ENCODE measurements around the gene OASL. TPM values are rescaled to one million over a fixed set of nuclear protein-coding genes. Genes with fewer than 3 reads are reported as not detected.
"Not testable (repeated sequence)": the region's sequence is repeated elsewhere in the genome, so short reads cannot be mapped to it uniquely, and the experiment has no call there.

OASL gene
- total and polyA plus RNA-seq, 10 donors: 1.9 to 4.8 (median 3.4) TPM

DNA sequence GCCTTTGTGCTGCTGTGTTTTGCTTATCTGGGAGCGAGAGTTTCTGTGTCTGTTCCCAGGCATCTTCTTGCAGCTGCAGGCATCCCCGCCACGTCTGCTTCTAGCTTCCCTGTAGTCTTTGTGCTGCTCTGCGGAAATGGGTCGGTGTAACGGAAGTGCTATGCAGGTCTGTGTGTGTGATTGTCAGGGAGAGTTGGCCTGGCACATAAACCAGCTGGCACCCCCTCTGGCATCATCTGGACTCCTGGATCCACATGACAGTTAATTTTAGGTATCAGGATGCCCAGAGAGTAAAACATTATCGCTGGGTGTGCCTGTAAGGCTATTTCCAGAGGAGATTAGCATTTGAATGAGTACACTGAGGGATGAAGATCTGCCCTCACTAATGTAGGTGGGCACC lies 9.4 kb upstream of the OASL start:
- TF ChIP-seq, protein P1, sequence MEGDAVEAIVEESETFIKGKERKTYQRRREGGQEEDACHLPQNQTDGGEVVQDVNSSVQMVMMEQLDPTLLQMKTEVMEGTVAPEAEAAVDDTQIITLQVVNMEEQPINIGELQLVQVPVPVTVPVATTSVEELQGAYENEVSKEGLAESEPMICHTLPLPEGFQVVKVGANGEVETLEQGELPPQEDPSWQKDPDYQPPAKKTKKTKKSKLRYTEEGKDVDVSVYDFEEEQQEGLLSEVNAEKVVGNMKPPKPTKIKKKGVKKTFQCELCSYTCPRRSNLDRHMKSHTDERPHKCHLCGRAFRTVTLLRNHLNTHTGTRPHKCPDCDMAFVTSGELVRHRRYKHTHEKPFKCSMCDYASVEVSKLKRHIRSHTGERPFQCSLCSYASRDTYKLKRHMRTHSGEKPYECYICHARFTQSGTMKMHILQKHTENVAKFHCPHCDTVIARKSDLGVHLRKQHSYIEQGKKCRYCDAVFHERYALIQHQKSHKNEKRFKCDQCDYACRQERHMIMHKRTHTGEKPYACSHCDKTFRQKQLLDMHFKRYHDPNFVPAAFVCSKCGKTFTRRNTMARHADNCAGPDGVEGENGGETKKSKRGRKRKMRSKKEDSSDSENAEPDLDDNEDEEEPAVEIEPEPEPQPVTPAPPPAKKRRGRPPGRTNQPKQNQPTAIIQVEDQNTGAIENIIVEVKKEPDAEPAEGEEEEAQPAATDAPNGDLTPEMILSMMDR (IDR thresholded peaks at IDR 0.05 in 8 of 11, conservative IDR thresholded peaks at IDR 0.05 in 3 of 11): no peak
- TF ChIP-seq POLR2A (IDR thresholded peaks at IDR 0.05) (no peak), POLR2AphosphoS5 (IDR thresholded peaks at IDR 0.05) (no peak)
- H3K36me3 ChIP-seq: no peaks in the 10 kb centered on the region
- intact Hi-C loops (cut with DNase I; ENCODE audit: low total_unique reads): no loop called here
- WGBS, 5 donors: 76 to 89% (median 82%) methylated on average over 7 of the region's 7 CpGs
- no peaks in the 10 kb centered on the region for H3K4me1 ChIP-seq
- no peak for DNase-seq
- H3K9me3 ChIP-seq: no peaks in the 10 kb centered on the region
- peak overlapping the region in 1 of 8 donors; percentile 28 for H3K27ac ChIP-seq
- H3K27me3 ChIP-seq (replicated peaks in 1 of 7): no peaks in the 10 kb centered on the region
- no peak overlapping the region for H3K4me3 ChIP-seq

DNA sequence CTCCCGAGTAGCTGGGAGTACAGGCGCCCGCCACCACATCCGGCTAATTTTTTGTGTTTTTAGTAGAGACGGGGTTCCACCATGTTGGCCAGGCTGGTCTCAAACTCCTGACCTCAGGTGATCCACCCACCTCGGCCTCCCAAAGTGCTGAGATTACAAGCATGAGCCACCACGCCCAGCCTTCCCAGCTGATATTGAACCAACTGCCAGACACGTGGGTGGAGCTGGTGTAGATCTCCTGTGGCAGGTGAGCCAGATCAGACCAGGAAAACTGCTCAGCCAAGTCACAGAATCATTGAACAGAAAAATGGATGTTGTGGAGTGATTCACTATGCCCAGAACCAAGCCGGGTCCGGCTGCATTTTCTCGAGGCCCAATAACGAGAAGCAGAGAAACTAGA lies 8.4 kb upstream of the OASL start:
- intact Hi-C loops (cut with DNase I; ENCODE audit: low total_unique reads): not testable (repeated sequence)

DNA sequence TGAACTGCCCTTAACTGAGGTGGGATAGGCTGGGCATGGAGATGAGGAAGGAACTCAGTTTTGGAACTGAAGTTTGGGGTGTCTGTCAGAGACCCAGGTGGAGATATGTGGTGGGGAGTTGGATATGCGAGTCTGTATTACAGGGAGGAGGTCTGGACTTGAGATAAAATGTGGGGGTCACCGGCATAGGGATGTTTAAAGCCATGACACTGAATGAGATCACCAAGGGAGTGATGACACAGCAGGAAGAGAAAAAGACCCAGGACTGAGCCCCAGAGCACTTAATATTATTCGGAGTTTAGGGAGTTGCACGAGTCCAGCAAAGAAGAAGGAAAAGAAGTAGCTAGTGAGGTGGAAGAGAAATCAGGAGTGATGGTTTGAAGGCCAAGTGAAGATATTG lies 4.0 kb upstream of the OASL start:
- DNase-seq: no peak
- intact Hi-C loops (cut with DNase I; ENCODE audit: low total_unique reads): no loop called here
- H3K27ac ChIP-seq: no peak overlapping the region
- H3K4me1 ChIP-seq: peaks cover 0 to 19% (median 10%) of the 10 kb centered on the region in 6 donors
- H3K27me3 ChIP-seq (replicated peaks in 1 of 7): no peaks in the 10 kb centered on the region
- 84 to 94% (median 86%) methylated on average over 4 of the region's 4 CpGs for WGBS, 5 donors
- TF ChIP-seq, protein P1 (IDR thresholded peaks at IDR 0.05 in 8 of 11, conservative IDR thresholded peaks at IDR 0.05 in 3 of 11): no peak
- TF ChIP-seq POLR2A (IDR thresholded peaks at IDR 0.05) (no peak), POLR2AphosphoS5 (IDR thresholded peaks at IDR 0.05) (no peak)
- H3K36me3 ChIP-seq: no peaks in the 10 kb centered on the region
- no peaks in the 10 kb centered on the region for H3K9me3 ChIP-seq
- H3K4me3 ChIP-seq: no peak overlapping the region

More for the DNA sequence above, 8.4 kb upstream of the OASL start:
- H3K27me3 ChIP-seq (replicated peaks in 1 of 7); H3K4me3 ChIP-seq; H3K9me3 ChIP-seq; H3K4me1 ChIP-seq; DNase-seq; H3K36me3 ChIP-seq; H3K27ac ChIP-seq: not testable (repeated sequence)
- WGBS, 5 donors: 85 to 94% (median 91%) methylated on average over 12 of the region's 12 CpGs

DNA sequence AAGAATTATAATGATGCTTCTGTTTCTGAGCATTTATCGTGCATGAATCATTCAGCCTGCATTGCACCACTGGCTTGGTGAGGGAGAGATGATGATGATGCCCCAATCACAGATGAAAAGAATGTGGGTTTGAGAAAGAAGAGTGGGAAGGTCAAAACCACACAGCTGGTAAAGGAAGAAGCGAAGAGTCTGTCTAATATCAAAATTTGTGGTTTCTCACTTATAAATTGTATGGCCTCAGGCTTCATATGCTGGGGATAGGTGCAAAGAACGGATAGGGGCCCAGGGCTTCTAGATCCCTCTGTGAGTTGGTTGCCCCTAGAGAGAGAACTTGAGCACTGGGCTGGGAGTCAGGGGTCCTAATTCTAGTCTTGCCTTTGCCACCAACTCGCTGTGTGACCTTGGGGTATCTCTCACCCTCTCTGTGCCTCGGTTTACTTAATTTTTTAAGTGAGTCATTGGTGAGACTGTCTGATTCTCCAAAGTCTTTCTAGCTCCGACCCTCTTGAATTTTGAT lies 2.2 kb downstream of the OASL start:
- no peak for DNase-seq
- Histone ChIP-seq H3K4me3 (peak overlapping the region in 1 of 8 donors; percentile 79), H3K4me1 (peaks cover 7 to 71% (median 54%) of the 10 kb centered on the region in 6 donors), H3K9me3 (no peaks in the 10 kb centered on the region), H3K27ac (peak overlapping the region in 2 of 8 donors; percentile 22 to 58), H3K36me3 (peaks cover 0 to 17% (median 0%) of the 10 kb centered on the region in 6 donors), H3K27me3 (replicated peaks in 1 of 7) (peaks cover 0 to 10% (median 0%) of the 10 kb centered on the region in 7 donors)
- intact Hi-C loops (cut with DNase I; ENCODE audit: low total_unique reads): no loop called here
- WGBS, 5 donors: 63 to 78% (median 65%) methylated on average over 6 of the region's 6 CpGs
- TF ChIP-seq POLR2A (IDR thresholded peaks at IDR 0.05): no peak
- TF ChIP-seq, protein P1 (IDR thresholded peaks at IDR 0.05 in 8 of 11, conservative IDR thresholded peaks at IDR 0.05 in 3 of 11): no peak
- TF ChIP-seq POLR2AphosphoS5 (IDR thresholded peaks at IDR 0.05): no peak

Data from spleen (tissue), 11 donors.